ENCODE results near the gene NOM1. TPM values are rescaled to one million over a fixed set of nuclear protein-coding genes. Genes with fewer than 3 reads are reported as not detected.

Gene NOM1
- total and polyA plus RNA-seq, 2 donors, result 9.3 to 10.6 TPM

GRCh38 chr7:156999958-157000726, 50.6 kb downstream of the NOM1 start:
- Histone ChIP-seq H3K36me3 (ENCODE audit: control insufficient read depth in 2 of 2, insufficient read depth in 2 of 2, low read length in 1 of 2) (no peaks in the 10 kb centered on the region), H3K4me1 (ENCODE audit: control insufficient read depth in 2 of 2, insufficient read depth in 2 of 2, low read length in 2 of 2) (no peaks in the 10 kb centered on the region), H3K9me3 (ENCODE audit: control insufficient read depth in 2 of 2, insufficient read depth in 1 of 2, low read length in 1 of 2) (peaks cover 0 to 3% of the 10 kb centered on the region in 2 donors), H3K4me3 (ENCODE audit: low read length in 2 of 2) (peak overlapping the region in 1 of 2 donors; percentile 48), H3K27me3 (ENCODE audit: control insufficient read depth in 2 of 2, insufficient read depth in 1 of 2, low read length in 1 of 2) (peaks cover 79 to 98% of the 10 kb centered on the region in 2 donors), H3K27ac (ENCODE audit: low read depth in 1 of 2, low read length in 1 of 2) (no peak overlapping the region)
- WGBS, result 3% methylated on average over 74 of the region's 75 CpGs
- no peak for DNase-seq (ENCODE audit: low read depth in 6 of 9, low spot score in 9 of 9)

GRCh38 chr7:157000741-157001653, 51.5 kb downstream of the NOM1 start:
- peaks cover 87 to 99% of the 10 kb centered on the region in 2 donors for H3K27me3 ChIP-seq (ENCODE audit: control insufficient read depth in 2 of 2, insufficient read depth in 1 of 2, low read length in 1 of 2)

GRCh38 chr7:157001920-157002818, 52.7 kb downstream of the NOM1 start:
- DNase-seq (ENCODE audit: low read depth in 6 of 9, low spot score in 9 of 9), result no peak
- Histone ChIP-seq H3K27me3 (ENCODE audit: control insufficient read depth in 2 of 2, insufficient read depth in 1 of 2, low read length in 1 of 2) (peaks cover 94 to 99% of the 10 kb centered on the region in 2 donors), H3K36me3 (ENCODE audit: control insufficient read depth in 2 of 2, insufficient read depth in 2 of 2, low read length in 1 of 2) (no peaks in the 10 kb centered on the region), H3K4me1 (ENCODE audit: control insufficient read depth in 2 of 2, insufficient read depth in 2 of 2, low read length in 2 of 2) (no peaks in the 10 kb centered on the region), H3K4me3 (ENCODE audit: low read length in 2 of 2) (no peak overlapping the region), H3K27ac (ENCODE audit: low read depth in 1 of 2, low read length in 1 of 2) (no peak overlapping the region), H3K9me3 (ENCODE audit: control insufficient read depth in 2 of 2, insufficient read depth in 1 of 2, low read length in 1 of 2) (peaks cover 0 to 3% of the 10 kb centered on the region in 2 donors)
- WGBS, result 10% methylated on average over 32 of the region's 32 CpGs

More at GRCh38 chr7:157000741-157001653, 51.5 kb downstream of the NOM1 start:
- H3K36me3 ChIP-seq (ENCODE audit: control insufficient read depth in 2 of 2, insufficient read depth in 2 of 2, low read length in 1 of 2), result no peaks in the 10 kb centered on the region
- 15% methylated on average over 25 of the region's 25 CpGs for WGBS
- no peaks in the 10 kb centered on the region for H3K4me1 ChIP-seq (ENCODE audit: control insufficient read depth in 2 of 2, insufficient read depth in 2 of 2, low read length in 2 of 2)
- H3K4me3 ChIP-seq (ENCODE audit: low read length in 2 of 2), result no peak overlapping the region
- DNase-seq (ENCODE audit: low read depth in 6 of 9, low spot score in 9 of 9), result no peak
- H3K9me3 ChIP-seq (ENCODE audit: control insufficient read depth in 2 of 2, insufficient read depth in 1 of 2, low read length in 1 of 2), result peaks cover 0 to 3% of the 10 kb centered on the region in 2 donors
- H3K27ac ChIP-seq (ENCODE audit: low read depth in 1 of 2, low read length in 1 of 2), result no peak overlapping the region

- peaks cover 0 to 3% of the 10 kb centered on the region in 2 donors for H3K9me3 ChIP-seq (ENCODE audit: control insufficient read depth in 2 of 2, insufficient read depth in 1 of 2, low read length in 1 of 2)
Observed at GRCh38 chr7:157002819-157003421, 53.4 kb downstream of the NOM1 start.

GRCh38 chr7:157003445-157003755, 53.9 kb downstream of the NOM1 start:
- no peak overlapping the region for H3K27ac ChIP-seq (ENCODE audit: low read depth in 1 of 2, low read length in 1 of 2)
- 22% methylated on average over 6 of the region's 6 CpGs for WGBS

More at GRCh38 chr7:157002819-157003421, 53.4 kb downstream of the NOM1 start:
- H3K27ac ChIP-seq (ENCODE audit: low read depth in 1 of 2, low read length in 1 of 2), result no peak overlapping the region
- 9% methylated on average over 47 of the region's 47 CpGs for WGBS
- H3K27me3 ChIP-seq (ENCODE audit: control insufficient read depth in 2 of 2, insufficient read depth in 1 of 2, low read length in 1 of 2), result peaks cover 93 to 99% of the 10 kb centered on the region in 2 donors
- no peak overlapping the region for H3K4me3 ChIP-seq (ENCODE audit: low read length in 2 of 2)
- no peaks in the 10 kb centered on the region for H3K36me3 ChIP-seq (ENCODE audit: control insufficient read depth in 2 of 2, insufficient read depth in 2 of 2, low read length in 1 of 2)
- no peaks in the 10 kb centered on the region for H3K4me1 ChIP-seq (ENCODE audit: control insufficient read depth in 2 of 2, insufficient read depth in 2 of 2, low read length in 2 of 2)
- no peak for DNase-seq (ENCODE audit: low read depth in 6 of 9, low spot score in 9 of 9)

GRCh38 chr7:157003756-157004520, 54.4 kb downstream of the NOM1 start:
- Histone ChIP-seq H3K4me3 (ENCODE audit: low read length in 2 of 2) (no peak overlapping the region), H3K9me3 (ENCODE audit: control insufficient read depth in 2 of 2, insufficient read depth in 1 of 2, low read length in 1 of 2) (peaks cover 0 to 3% of the 10 kb centered on the region in 2 donors), H3K36me3 (ENCODE audit: control insufficient read depth in 2 of 2, insufficient read depth in 2 of 2, low read length in 1 of 2) (no peaks in the 10 kb centered on the region), H3K27ac (ENCODE audit: low read depth in 1 of 2, low read length in 1 of 2) (no peak overlapping the region), H3K4me1 (ENCODE audit: control insufficient read depth in 2 of 2, insufficient read depth in 2 of 2, low read length in 2 of 2) (no peaks in the 10 kb centered on the region), H3K27me3 (ENCODE audit: control insufficient read depth in 2 of 2, insufficient read depth in 1 of 2, low read length in 1 of 2) (peaks cover 93 to 99% of the 10 kb centered on the region in 2 donors)
- DNase-seq (ENCODE audit: low read depth in 6 of 9, low spot score in 9 of 9), result no peak
- 5% methylated on average over 60 of the region's 60 CpGs for WGBS

More at GRCh38 chr7:157003445-157003755, 53.9 kb downstream of the NOM1 start:
- Histone ChIP-seq H3K27me3 (ENCODE audit: control insufficient read depth in 2 of 2, insufficient read depth in 1 of 2, low read length in 1 of 2) (peaks cover 93 to 99% of the 10 kb centered on the region in 2 donors), H3K9me3 (ENCODE audit: control insufficient read depth in 2 of 2, insufficient read depth in 1 of 2, low read length in 1 of 2) (peaks cover 0 to 3% of the 10 kb centered on the region in 2 donors), H3K4me1 (ENCODE audit: control insufficient read depth in 2 of 2, insufficient read depth in 2 of 2, low read length in 2 of 2) (no peaks in the 10 kb centered on the region), H3K36me3 (ENCODE audit: control insufficient read depth in 2 of 2, insufficient read depth in 2 of 2, low read length in 1 of 2) (no peaks in the 10 kb centered on the region), H3K4me3 (ENCODE audit: low read length in 2 of 2) (no peak overlapping the region)
- no peak for DNase-seq (ENCODE audit: low read depth in 6 of 9, low spot score in 9 of 9)

- H3K27ac ChIP-seq (ENCODE audit: low read depth in 1 of 2, low read length in 1 of 2), result no peak overlapping the region
- no peak for DNase-seq (ENCODE audit: low read depth in 6 of 9, low spot score in 9 of 9)
- H3K9me3 ChIP-seq (ENCODE audit: control insufficient read depth in 2 of 2, insufficient read depth in 1 of 2, low read length in 1 of 2), result peaks cover 0 to 3% of the 10 kb centered on the region in 2 donors
- H3K4me3 ChIP-seq (ENCODE audit: low read length in 2 of 2), result no peak overlapping the region
- WGBS, result 5% methylated on average over 56 of the region's 56 CpGs
- peaks cover 0 to 2% of the 10 kb centered on the region in 2 donors for H3K4me1 ChIP-seq (ENCODE audit: control insufficient read depth in 2 of 2, insufficient read depth in 2 of 2, low read length in 2 of 2)
- no peaks in the 10 kb centered on the region for H3K36me3 ChIP-seq (ENCODE audit: control insufficient read depth in 2 of 2, insufficient read depth in 2 of 2, low read length in 1 of 2)
- H3K27me3 ChIP-seq (ENCODE audit: control insufficient read depth in 2 of 2, insufficient read depth in 1 of 2, low read length in 1 of 2), result peaks cover 98% of the 10 kb centered on the region in 2 donors
Observed at GRCh38 chr7:157004521-157005455, 55.3 kb downstream of the NOM1 start.

All from thymus (tissue), 11 donors.